IMR-90 (cell line): ENCODE data around the gene SORBS1.

Source experiments
- BHLHE40 ChIP-seq: fragments of 150-350 bp; IDR thresholded peaks from 2 replicates; pipeline ENCODE4 v1.6.1; 2016; ENCODE audit warnings: mild to moderate bottlenecking, low read depth, low read length
- CTCF ChIP-seq: conservative IDR thresholded peaks from 2 replicates; pipeline ENCODE4 v1.5.1; 2012; ENCODE audit warnings: mild to moderate bottlenecking, low read depth, low read length, improper control_type of control experiment
- ELK1 ChIP-seq: fragments of 150-350 bp; IDR thresholded peaks from 2 replicates; pipeline ENCODE4 v1.6.1; 2016; ENCODE audit warnings: low read depth, mild to moderate bottlenecking, low read length, moderate library complexity, borderline replicate concordance
- POLR2A ChIP-seq: IDR thresholded peaks from 2 replicates; pipeline ENCODE4 v1.6.1; 2012; ENCODE audit warnings: mild to moderate bottlenecking, low read depth, low read length
- RFX5 ChIP-seq: IDR thresholded peaks from 2 replicates; pipeline ENCODE4 v1.8.0; 2012; ENCODE audit warnings: low read depth, mild to moderate bottlenecking, low read length, moderate library complexity

- TF ChIP-seq ELK1, result no peak
- no peak for TF ChIP-seq BHLHE40
- no peak for TF ChIP-seq CTCF
- TF ChIP-seq POLR2A, result no peak
- TF ChIP-seq RFX5, result no peak
Observed at GRCh38 chr10:95329296-95329695, 231.9 kb downstream of the SORBS1 start.
